ENCODE data around the gene ZMIZ2. TPM values are rescaled to one million over a fixed set of nuclear protein-coding genes. Genes with fewer than 3 reads are reported as not detected.
A peak's percentile ranks its signal among the peaks of the same experiment; 100 is the strongest.

The ZMIZ2 gene
- total RNA-seq, 2 donors from 2014 or later: 30.9 to 50.4 TPM

DNA sequence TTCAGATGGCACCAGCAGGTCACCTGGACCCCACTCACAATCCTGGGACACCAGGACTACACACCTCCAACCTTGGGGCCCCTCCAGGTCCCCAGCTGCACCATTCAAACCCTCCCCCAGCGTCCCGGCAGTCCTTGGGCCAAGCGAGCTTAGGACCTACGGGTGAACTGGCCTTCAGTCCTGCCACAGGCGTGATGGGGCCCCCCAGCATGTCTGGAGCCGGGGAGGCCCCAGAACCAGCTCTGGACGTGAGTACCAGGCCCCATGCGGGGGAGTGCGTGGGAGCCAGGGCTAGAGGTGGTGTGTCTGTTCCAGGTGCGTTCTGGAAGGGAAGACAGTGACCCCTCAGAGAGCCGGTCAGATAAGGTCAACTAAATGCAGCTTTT, 17.8 kb downstream of the ZMIZ2 start:
- no peak for DNase-seq
- WGBS, 2 donors: 88 to 89% methylated on average over 7 to 11 of the region's 11 CpGs
- ATAC-seq: no peak
- Histone ChIP-seq H3K4me3 (no peak overlapping the region), H3K4me1 (peaks cover 41% of the 10 kb centered on the region), H3K9me3 (no peaks in the 10 kb centered on the region), H3K27ac (peak overlapping the region in 3 of 4 donors; percentile 15 to 81 (median 73)), H3K27me3 (no peaks in the 10 kb centered on the region), H3K36me3 (replicated peaks in 1 of 2; ENCODE audit: insufficient read depth in 1 of 2, low read depth in 2 of 2) (peaks cover 12 to 20% of the 10 kb centered on the region in 2 donors)
- intact Hi-C loops (cut with DNase I): no loop called here
- TF ChIP-seq POLR2A (IDR thresholded peaks at IDR 0.05): no peak
- TF ChIP-seq, protein P1, sequence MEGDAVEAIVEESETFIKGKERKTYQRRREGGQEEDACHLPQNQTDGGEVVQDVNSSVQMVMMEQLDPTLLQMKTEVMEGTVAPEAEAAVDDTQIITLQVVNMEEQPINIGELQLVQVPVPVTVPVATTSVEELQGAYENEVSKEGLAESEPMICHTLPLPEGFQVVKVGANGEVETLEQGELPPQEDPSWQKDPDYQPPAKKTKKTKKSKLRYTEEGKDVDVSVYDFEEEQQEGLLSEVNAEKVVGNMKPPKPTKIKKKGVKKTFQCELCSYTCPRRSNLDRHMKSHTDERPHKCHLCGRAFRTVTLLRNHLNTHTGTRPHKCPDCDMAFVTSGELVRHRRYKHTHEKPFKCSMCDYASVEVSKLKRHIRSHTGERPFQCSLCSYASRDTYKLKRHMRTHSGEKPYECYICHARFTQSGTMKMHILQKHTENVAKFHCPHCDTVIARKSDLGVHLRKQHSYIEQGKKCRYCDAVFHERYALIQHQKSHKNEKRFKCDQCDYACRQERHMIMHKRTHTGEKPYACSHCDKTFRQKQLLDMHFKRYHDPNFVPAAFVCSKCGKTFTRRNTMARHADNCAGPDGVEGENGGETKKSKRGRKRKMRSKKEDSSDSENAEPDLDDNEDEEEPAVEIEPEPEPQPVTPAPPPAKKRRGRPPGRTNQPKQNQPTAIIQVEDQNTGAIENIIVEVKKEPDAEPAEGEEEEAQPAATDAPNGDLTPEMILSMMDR (IDR thresholded peaks at IDR 0.05): no peak

DNA sequence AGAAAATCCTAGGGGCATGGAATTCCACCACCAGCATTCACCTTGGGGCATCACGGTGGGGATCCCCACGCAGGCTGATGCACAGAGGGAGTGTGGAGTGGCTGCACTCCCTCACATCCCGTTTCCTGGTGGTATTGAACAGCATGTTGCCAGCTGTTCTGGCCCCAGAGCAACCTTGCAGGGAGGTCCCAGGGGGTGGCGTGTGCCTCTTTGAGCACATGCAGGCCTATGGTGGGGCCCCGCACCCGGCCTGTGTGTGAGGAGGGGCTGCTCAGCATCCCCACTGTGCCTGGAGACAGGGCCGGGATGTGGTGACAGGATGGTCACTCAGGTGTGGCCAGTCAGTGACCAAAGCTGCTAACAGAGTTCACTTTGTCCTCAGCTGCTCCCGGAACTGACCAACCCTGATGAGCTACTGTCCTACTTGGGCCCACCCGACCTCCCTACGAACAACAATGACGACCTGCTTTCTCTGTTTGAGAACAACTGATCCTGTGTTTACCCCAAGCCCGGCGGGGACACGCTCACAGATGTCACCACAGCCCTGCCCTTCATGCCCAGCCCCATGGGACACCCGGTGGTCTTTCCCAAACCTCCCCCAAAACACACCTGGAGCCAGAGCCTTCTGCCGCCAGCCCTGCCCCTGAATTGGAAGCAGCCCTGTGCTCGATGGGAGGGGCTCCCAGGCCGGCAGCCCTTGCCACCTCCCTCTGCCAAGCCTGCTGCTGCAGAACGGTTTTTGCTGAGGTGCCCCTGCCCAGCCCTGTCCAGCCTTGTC, 18.7 kb downstream of the ZMIZ2 start:
- no peaks in the 10 kb centered on the region for H3K9me3 ChIP-seq
- no peaks in the 10 kb centered on the region for H3K27me3 ChIP-seq
- 37 to 57% methylated on average over 7 to 19 of the region's 19 CpGs for WGBS, 2 donors
- H3K4me3 ChIP-seq: no peak overlapping the region
- peak overlapping the region; percentile 73 to 87 (median 84) for H3K27ac ChIP-seq
- peaks cover 41% of the 10 kb centered on the region for H3K4me1 ChIP-seq
- DNase-seq: peak in 2 of 4 donors; percentile 37 to 59
- peaks cover 12 to 16% of the 10 kb centered on the region in 2 donors for H3K36me3 ChIP-seq (replicated peaks in 1 of 2; ENCODE audit: insufficient read depth in 1 of 2, low read depth in 2 of 2)
- ATAC-seq: peak; percentile 28
- intact Hi-C loops (cut with DNase I): no loop called here
- TF ChIP-seq POLR2A (IDR thresholded peaks at IDR 0.05): no peak
- TF ChIP-seq, protein P1 (IDR thresholded peaks at IDR 0.05): no peak

DNA sequence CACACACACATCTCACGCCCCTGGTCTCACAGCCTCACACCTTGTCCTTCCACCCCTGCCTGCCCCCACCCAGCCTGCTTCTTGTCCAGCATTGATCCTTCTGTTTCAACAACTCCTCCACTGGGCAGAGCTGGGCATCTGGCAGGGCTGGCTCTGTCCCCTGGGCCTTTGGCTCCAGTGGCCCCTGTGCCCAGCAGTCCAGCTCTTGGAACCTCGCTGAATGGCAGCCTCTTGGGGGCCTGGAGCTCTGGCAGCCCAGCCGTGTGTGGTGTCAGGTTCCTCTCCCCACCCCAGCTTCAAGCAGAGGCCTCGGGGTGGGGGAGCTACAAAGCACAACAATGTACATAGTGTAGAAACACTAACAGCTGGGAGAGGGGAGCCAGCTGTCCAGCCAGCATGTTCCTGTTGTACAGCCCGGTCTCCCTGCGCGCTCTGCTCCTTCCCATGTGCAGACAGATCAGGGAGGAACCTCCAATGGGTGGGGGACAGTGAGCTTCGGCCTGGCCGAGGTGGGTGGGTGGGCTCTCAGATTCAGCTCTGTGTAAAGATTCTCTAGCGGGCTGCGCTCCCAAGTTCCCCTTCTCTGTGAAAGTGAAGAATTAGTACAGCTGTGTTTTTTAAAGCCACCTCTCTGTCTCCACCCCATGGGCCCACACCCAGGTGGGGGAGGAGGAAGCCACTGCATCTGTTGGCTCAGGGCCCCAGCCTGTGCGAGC, 19.4 kb downstream of the ZMIZ2 start:
- Histone ChIP-seq H3K27ac (peak overlapping the region; percentile 73 to 87 (median 84)), H3K36me3 (replicated peaks in 1 of 2; ENCODE audit: insufficient read depth in 1 of 2, low read depth in 2 of 2) (peaks cover 12 to 13% of the 10 kb centered on the region in 2 donors), H3K27me3 (no peaks in the 10 kb centered on the region), H3K9me3 (no peaks in the 10 kb centered on the region), H3K4me3 (no peak overlapping the region), H3K4me1 (peaks cover 41% of the 10 kb centered on the region)
- intact Hi-C loops (cut with DNase I): no loop called here
- peak; percentile 81 to 91 (median 87) for DNase-seq
- peak; percentile 82 for ATAC-seq
- TF ChIP-seq POLR2A (IDR thresholded peaks at IDR 0.05): peak; percentile 13 to 56 (median 47)
- TF ChIP-seq, protein P1 (IDR thresholded peaks at IDR 0.05): no peak
- 21 to 27% methylated on average over 7 to 12 of the region's 12 CpGs for WGBS, 2 donors

DNA sequence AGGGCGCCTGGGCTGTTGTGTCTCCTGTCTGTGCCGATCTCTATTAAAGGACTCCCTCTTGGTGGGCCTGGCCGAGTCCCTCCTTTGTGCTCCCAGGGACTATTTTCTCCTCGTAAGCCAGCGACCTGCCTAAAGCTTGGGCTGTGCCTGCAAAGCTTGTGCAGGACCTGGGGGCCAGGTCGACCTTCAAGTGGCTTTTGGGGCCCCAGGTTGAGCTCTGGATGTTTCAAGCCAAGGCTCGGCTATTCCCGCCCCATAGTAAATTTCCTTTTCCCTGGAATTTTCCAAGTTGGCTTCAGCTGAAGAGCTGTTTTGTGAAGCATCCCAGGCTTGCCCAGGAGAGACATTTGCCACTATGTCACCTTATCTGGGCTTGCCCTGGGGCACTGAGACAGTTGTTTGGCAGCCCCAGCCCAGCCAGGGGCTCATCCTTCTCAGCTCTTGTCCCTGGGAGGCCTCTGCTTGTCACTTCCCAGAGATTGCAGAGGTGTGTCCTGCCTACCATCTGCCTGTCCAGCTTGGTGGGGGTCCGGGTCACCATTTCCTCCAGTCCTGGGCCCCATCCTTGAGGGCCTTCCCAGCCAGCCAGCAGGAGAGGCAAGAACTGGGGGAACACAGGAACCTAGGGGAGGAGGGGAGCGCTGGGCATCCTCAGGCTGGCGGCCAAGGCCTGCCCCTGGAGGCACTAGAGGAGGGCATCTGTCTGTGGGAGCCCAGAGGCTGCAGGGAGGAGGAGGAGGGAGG, 20.2 kb downstream of the ZMIZ2 start:
- no peak for ATAC-seq

More for the DNA sequence above, 20.2 kb downstream of the ZMIZ2 start:
- Histone ChIP-seq H3K4me1 (peaks cover 41% of the 10 kb centered on the region), H3K36me3 (replicated peaks in 1 of 2; ENCODE audit: insufficient read depth in 1 of 2, low read depth in 2 of 2) (peaks cover 8 to 12% of the 10 kb centered on the region in 2 donors), H3K27me3 (no peaks in the 10 kb centered on the region), H3K4me3 (no peak overlapping the region), H3K27ac (peak overlapping the region; percentile 73 to 87 (median 84)), H3K9me3 (no peaks in the 10 kb centered on the region)
- intact Hi-C loops (cut with DNase I): no loop called here
- no peak for DNase-seq
- no peak for TF ChIP-seq POLR2A (IDR thresholded peaks at IDR 0.05)
- TF ChIP-seq, protein P1 (IDR thresholded peaks at IDR 0.05): no peak
- WGBS, 2 donors: 48 to 54% methylated on average over 8 to 11 of the region's 11 CpGs
